ENCODE data around the gene EPB41. TPM values are rescaled to one million over a fixed set of nuclear protein-coding genes. Genes with fewer than 3 reads are reported as not detected.

Gene EPB41
- total RNA-seq (2022; extraction: Qiagen RNA extraction), result 4.1 to 6.1 TPM (median 5.6 TPM) in 5 replicates

DNA sequence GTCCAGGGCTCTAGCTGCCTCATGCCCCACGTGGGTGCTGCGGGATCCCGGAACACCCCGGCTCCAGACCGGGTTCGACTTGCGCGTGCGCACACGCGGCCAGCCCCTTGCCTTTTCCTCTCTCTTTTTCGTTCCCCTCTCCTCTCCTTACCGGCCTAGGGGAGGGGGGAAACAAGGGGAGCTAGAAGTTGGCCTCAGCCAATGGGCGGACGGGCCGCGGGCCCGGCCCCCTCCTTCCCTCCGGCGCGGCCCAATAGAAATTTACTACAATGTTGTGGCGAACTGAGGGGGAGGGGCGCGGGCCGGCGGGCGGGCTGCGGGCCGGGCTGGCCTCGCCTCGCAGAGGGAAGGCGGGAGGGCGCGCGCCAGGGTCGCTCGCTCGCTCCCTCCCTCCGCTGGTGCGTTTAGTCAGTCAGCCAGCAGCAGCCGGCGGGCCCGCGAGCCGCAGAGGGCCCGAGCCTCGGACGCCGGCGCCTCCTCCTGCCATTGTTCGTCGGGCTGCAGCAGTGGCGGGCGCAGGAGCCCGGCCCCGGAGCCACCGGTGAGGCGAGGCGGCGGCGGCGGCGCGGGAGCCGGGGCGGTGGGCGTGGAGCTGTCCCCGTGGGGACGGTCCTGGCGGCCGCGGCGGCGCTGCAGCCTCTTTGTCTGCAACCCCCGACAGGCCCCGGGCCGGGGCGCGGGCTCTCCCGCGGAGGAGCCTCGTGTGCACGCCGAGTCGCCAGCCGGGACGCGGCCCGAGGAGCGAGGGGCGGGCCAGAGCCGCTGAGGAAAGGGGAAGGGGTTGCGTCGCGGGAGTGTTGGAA lies at the start of gene EPB41:
Gene EPB41, plus strand, starts transcription at position 342 of the 803 bp plus-strand sequence. CDS start 72,869 bp downstream, outside the sequence.

DNA sequence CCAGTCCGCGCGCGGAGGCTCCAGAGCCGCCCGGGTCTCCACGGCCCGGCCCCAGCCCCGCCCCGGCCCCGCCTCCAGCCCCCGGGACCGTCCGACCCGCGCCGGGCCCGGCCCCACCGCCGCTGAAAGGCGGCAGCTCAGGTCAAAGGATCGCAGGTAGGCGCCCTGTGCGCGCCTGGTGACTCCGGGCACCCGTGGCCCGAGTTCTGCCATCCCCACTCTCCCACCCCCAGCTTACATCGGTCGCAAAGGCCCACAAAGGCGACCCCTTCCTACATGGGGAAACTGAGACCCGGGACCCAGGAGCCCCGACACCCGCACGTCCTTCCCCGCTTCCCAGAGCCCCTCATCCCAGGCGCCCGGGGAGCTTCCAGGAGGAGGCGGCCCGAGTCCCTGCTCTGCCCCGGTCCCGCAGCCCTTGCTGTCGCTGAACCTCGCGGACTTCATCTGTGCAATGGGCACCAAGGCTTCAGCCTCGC lies 209.6 kb downstream of the EPB41 start, which contains the start of gene TMEM200B:
Gene TMEM200B, minus strand, starts transcription at position 17 of the 479 bp plus-strand sequence. CDS start 2,075 bp downstream, outside the sequence.

Other genes with a start within 250 kb of the EPB41 start
- 4.7 to 7.3 TPM (median 6.9 TPM) in 5 replicates for gene GMEB1, start 245.8 kb upstream of the EPB41 start, total RNA-seq (2022; extraction: Qiagen RNA extraction)
- 53.1 to 62.2 TPM (median 54.6 TPM) in 5 replicates for gene YTHDF2, start 177.6 kb upstream of the EPB41 start, total RNA-seq (2022; extraction: Qiagen RNA extraction)
- gene OPRD1, start 102.4 kb upstream of the EPB41 start, total RNA-seq (2022; extraction: Qiagen RNA extraction), result 0.01 to 0.02 TPM (median 0.02 TPM) in 4 of 5 replicates, not detected in the other
- gene TMEM200B, start 209.3 kb downstream of the EPB41 start, total RNA-seq (2022; extraction: Qiagen RNA extraction), result 0.05 to 0.11 TPM (median 0.06 TPM) in 5 replicates